Muscle of back (tissue), 11 donors: ENCODE measurements around the gene ZMYND11. TPM values are rescaled to one million over a fixed set of nuclear protein-coding genes. Genes with fewer than 3 reads are reported as not detected.
"Not testable (repeated sequence)": the region's sequence is repeated elsewhere in the genome, so short reads cannot be mapped to it uniquely, and the experiment has no call there.

Source experiments
- DNase-seq, 3 donors: peaks; one replicate each; pipeline versions ENCODE4 v3.0.0 to v3.0.0-alpha.2; 2013
- polyA plus RNA-seq, 10 donors: library from polyadenylated mRNA; unstranded; fragments of 120-200 nt; gene quantifications; one replicate each; pipeline ENCODE4 v1.2.1, GENCODE V29; 2013; ENCODE audit not compliant: insufficient read length in 10 of 10

The ZMYND11 gene
- polyA plus RNA-seq, 10 donors = 51.5 to 76.9 (median 64.1) TPM

- peak in 1 of 3 donors; percentile 32 for DNase-seq
These were observed 147.3 kb downstream of the ZMYND11 start for GRCh38 chr10:282294-283139.

- no peak for DNase-seq
These were observed 147.9 kb downstream of the ZMYND11 start for GRCh38 chr10:283140-283479.

GRCh38 chr10:283916-284356, 148.7 kb downstream of the ZMYND11 start:
- DNase-seq = no peak

- DNase-seq = no peak
These were observed 150.0 kb downstream of the ZMYND11 start for GRCh38 chr10:285216-285615.

GRCh38 chr10:287026-287709, 151.9 kb downstream of the ZMYND11 start:
- no peak for DNase-seq

GRCh38 chr10:287814-288213, 152.6 kb downstream of the ZMYND11 start:
- no peak for DNase-seq

GRCh38 chr10:288316-289200, 153.3 kb downstream of the ZMYND11 start:
- peak in 1 of 3 donors; percentile 27 for DNase-seq

GRCh38 chr10:289581-289980, 154.3 kb downstream of the ZMYND11 start:
- no peak for DNase-seq

- no peak for DNase-seq
These were observed 154.9 kb downstream of the ZMYND11 start for GRCh38 chr10:290026-290725.

GRCh38 chr10:293636-294035, 158.4 kb downstream of the ZMYND11 start:
- no peak for DNase-seq

GRCh38 chr10:297567-297966, 162.3 kb downstream of the ZMYND11 start:
- DNase-seq = peak in 1 of 3 donors; percentile 38

GRCh38 chr10:298033-298432, 162.8 kb downstream of the ZMYND11 start:
- no peak for DNase-seq

- no peak for DNase-seq
These were observed 164.3 kb downstream of the ZMYND11 start for GRCh38 chr10:299512-299911.

GRCh38 chr10:299969-300368, 164.7 kb downstream of the ZMYND11 start:
- no peak for DNase-seq

- not testable (repeated sequence) for DNase-seq
These were observed 165.3 kb downstream of the ZMYND11 start for GRCh38 chr10:300580-300979.

- no peak for DNase-seq
These were observed 166.3 kb downstream of the ZMYND11 start for GRCh38 chr10:301536-301935.

Other genes starting within 250 kb of the ZMYND11 start
- gene TUBB8, start 86.2 kb upstream of the ZMYND11 start, polyA plus RNA-seq = under 1 TPM in 5 of 10 donors, not detected in 5; 0.14 to 0.33 (median 0.24) TPM